Activated CD4-positive, alpha-beta T cell treated with anti-CD3 and anti-CD28 coated beads, Interleukin-2, amount 50 U/mL, for 16 hours (primary cell): ENCODE data around the gene TFF1.
"Not testable (repeated sequence)": the region's sequence is repeated elsewhere in the genome, so short reads cannot be mapped to it uniquely, and the experiment has no call there.

Experiments
- DNase-seq: peaks from one replicate; pipeline ENCODE4 v3.0.0-alpha.2; 2020

TFF1 gene

GRCh38 chr21:42366292-42367010, at the start of gene TFF1:
Gene TFF1 (minus strand): TSS chr21:42366535. CDS start chr21:42366495, 40 bp downstream.
- DNase-seq = no peak

GRCh38 chr21:42414928-42415769, 48.8 kb upstream of the TFF1 start:
- DNase-seq = peak; percentile 97

- no peak for DNase-seq
Measured at GRCh38 chr21:42414553-42414927, 48.2 kb upstream of the TFF1 start.

GRCh38 chr21:42414066-42414465, 47.7 kb upstream of the TFF1 start:
- no peak for DNase-seq

GRCh38 chr21:42413500-42413899, 47.2 kb upstream of the TFF1 start:
- peak; percentile 57 for DNase-seq

- no peak for DNase-seq
Measured at GRCh38 chr21:42413093-42413492, 46.8 kb upstream of the TFF1 start.

GRCh38 chr21:42412636-42412933, 46.2 kb upstream of the TFF1 start:
- no peak for DNase-seq

GRCh38 chr21:42411891-42412635, 45.7 kb upstream of the TFF1 start:
- DNase-seq = no peak

GRCh38 chr21:42411197-42411869, 45.0 kb upstream of the TFF1 start:
- DNase-seq = no peak

GRCh38 chr21:42409366-42409765, 43.0 kb upstream of the TFF1 start:
- no peak for DNase-seq

GRCh38 chr21:42408718-42409117, 42.4 kb upstream of the TFF1 start:
- DNase-seq = not testable (repeated sequence)

- DNase-seq = no peak
Measured at GRCh38 chr21:42407476-42407875, 41.1 kb upstream of the TFF1 start.

- no peak for DNase-seq
Measured at GRCh38 chr21:42406866-42407265, 40.5 kb upstream of the TFF1 start.

GRCh38 chr21:42406201-42406621, 39.9 kb upstream of the TFF1 start:
- peak; percentile 81 for DNase-seq

- no peak for DNase-seq
Measured at GRCh38 chr21:42405064-42406013, 39.0 kb upstream of the TFF1 start.

GRCh38 chr21:42404539-42404938, 38.2 kb upstream of the TFF1 start:
- DNase-seq = peak; percentile 55

GRCh38 chr21:42403611-42404231, 37.4 kb upstream of the TFF1 start, which contains the start of gene UBASH3A:
Gene UBASH3A (plus strand): TSS chr21:42403902. CDS start chr21:42403946, 44 bp downstream.
- DNase-seq = peak; percentile 70

- no peak for DNase-seq
Measured at GRCh38 chr21:42401820-42402251, 35.5 kb upstream of the TFF1 start.

- DNase-seq = no peak
Measured at GRCh38 chr21:42401154-42401553, 34.8 kb upstream of the TFF1 start.

- DNase-seq = peak; percentile 48
Measured at GRCh38 chr21:42400525-42400924, 34.2 kb upstream of the TFF1 start.

- DNase-seq = no peak
Measured at GRCh38 chr21:42398436-42399028, 32.2 kb upstream of the TFF1 start.
